ENCODE measurements around the gene HHAT.

DNA sequence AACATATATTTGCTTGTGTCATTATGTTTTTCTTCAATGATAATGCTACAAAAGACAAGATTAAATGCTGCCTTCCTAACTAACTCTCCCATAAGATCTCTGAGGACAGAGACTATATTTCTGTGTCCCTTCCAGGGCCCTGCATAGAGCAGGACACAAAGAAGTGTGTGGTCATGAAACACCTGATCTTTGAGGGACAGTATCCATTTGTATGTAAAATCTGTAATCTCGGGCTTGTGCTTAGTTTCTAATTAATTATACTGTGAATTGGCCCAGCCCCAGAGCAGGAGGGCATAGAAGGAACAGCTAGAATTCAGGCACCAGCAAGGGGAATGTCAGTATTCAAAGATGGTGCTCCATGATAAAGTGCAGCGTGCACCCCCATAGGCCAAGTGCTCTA lies 374.9 kb downstream of the HHAT start:
- no peak for TF ChIP-seq YY1 (IDR thresholded peaks at IDR 0.05; ENCODE audit: insufficient read depth, insufficient read length)
- TF ChIP-seq ZNF274 (IDR thresholded peaks at IDR 0.05; ENCODE audit: low read depth, low read length), result no peak
